NCI-H2107 treated with DMSO at 0.1 percent for 48 hours (cell line): ENCODE measurements around the gene TNS1.
A peak's percentile ranks its signal among the peaks of the same experiment; 100 is the strongest.

Source experiments
- DNase-seq: peaks from one replicate; lab custom pipeline; 2025; ENCODE audit not compliant: unreplicated experiment; lab: John Stamatoyannopoulos, UW

TNS1 gene

DNA sequence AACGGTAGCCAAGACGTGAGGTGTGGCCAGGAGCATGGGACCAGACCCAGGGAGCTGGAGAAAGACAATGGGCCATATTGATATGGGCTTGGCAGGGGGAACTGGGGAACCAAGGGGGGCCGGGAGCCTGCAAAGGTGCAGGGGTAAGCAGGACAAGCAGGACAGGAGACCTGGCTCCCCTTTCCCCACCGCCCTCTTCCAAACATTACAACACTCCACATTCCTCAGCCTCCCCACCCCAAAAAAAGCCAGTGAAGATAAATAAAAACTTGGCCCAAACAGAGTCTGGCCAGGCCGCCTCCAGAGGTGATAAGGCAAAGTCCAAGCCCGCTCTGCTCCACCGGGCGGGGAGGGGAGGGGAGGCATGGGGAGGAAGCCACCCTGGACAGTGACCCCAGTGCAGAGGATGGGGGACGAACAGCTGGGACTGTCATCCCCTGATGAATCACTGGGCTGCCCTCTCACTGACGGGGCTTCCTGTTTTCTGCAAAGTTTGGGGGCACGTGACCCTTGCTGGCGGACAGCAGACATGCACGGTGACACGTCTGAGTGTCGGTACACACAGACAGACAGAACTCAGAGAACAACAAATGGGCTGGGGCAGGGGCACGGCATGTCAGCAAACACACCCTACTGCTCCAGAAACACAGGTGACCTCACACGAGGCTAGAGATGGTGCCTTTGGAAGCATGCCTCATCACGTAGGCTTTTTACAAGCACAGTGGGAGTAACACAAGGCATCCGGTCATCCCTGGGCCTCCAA lies 100.2 kb downstream of the TNS1 start:
- no peak for DNase-seq

DNA sequence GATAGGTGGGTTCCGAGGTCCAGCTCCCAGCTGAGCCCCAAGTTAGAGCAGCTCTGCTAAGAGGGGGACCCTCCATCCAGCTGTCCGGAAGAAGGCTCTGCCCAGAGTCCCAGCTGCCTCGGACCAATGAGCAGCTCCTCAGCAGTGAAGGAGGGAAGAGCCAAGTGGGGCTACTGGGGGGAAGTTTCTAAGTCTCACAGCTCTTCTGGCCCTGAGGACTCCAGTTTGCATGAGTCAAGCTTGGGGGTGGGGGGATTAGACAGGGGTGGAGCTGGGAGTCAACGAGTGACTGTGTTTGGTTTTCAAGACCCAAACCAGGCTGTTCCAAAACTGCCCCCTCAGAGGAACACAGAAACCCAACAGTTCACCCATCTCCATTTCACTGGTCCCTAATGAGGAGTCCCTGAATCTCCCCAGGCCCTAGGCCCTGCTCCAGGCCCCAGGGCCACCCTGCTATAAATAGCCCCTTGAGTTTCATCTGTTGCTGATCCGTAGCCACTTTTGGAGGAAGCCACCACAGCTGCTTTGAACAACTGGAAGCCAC lies 100.9 kb downstream of the TNS1 start:
- DNase-seq = no peak

GRCh38 chr2:217901400-217901799 lies 101.4 kb downstream of the TNS1 start:
- no peak for DNase-seq

DNA sequence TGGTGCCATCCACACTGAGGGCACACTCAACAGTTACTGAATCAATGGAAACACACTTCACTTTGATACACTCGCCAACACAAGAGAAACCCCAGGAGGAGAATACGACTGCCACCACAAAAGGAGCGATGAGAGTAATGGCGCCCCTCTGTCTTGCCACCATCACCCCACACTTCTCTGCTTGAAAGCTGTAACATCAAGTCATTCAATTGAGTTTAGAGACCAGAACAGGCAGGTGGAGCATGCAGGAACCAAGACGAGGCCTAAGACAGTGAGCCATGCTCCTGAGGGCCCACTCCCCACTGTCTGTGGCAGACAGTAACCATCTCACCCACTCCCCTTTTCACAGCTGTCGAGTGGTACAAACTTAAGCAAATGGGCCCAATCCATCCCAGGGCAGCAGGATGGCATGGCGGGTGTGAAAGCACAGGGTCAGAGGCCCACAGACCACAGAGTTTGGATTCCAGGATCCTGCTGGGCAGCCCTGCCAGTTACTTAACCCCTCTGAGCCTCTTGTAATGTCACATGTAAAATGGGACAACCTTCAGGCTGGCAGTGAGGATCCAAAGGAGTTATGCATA lies 101.9 kb downstream of the TNS1 start:
- no peak for DNase-seq

DNA sequence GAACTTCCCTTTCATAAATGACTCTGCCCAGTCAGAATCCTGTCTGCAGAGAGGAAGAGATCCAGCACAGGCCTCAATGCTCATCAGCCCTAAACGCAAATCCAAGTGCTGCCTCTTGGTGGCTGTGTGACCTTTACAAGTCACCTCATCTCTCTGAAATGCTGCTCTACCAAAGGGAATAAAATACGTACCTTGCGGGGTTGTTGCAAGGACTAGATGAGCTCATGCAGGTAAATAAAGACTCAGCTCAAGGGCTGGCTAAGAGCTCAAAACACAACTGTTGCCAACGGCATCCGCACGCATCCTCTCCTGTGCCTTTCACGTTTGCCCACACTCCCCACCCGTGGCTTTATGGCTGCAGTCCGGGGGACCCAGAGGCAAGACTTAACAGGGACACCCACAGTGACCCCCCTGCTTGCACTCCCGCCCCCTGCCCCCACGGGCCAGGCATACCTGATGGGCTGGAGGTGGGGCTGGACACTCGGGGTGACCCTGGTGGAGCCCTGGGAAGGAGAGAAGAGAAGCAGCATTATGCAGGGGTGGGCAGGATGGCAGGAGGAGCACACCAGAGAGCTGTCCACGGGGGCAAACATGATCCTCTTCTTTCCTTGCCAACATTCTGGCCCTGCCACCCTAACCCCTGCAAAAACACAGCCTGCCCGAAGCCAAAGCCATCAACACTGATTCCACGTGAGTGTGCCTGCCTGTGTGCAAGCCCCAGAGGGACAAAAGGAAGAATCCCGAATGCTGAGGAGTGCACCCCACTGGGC lies 102.6 kb downstream of the TNS1 start:
- peak; percentile 1 for DNase-seq

DNA sequence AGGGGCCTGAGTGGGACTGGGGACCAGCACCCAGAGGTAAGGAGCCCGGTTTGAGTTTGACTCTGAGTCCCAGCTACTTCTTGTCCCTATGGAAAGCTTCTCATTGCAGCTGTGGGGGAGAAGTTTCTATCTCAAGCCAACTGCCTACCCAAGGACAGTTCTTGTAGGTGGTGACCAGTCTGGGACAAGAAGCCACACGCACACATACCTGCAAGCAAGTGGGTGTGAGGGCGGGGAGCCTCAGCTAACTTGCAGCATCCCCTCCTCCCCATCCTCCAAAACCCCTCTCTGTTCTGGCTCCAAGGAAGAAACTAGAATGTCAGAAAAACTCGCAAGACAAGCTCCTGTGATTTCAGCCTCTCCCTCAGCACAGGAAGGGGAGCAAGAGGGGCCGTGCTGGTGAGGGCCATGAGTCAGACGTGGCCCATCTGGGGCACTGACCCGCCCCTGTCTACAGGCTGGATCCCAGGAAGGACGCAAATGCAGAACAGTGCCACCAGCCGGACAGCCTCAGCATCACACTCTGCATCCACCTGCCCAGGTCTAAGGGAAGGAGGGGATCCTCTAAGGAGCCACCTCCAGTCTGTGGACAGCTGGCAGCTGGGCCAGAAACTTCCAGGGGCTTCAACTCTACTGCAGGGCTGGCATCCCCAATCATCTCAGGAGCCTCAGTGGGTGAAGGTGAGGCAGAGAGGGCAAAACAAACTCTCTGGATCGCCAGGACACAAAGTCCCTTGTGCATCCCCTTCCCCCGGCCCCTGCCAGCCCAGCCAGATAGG lies 103.4 kb downstream of the TNS1 start:
- DNase-seq = no peak

GRCh38 chr2:217897816-217898806 lies 104.7 kb downstream of the TNS1 start:
- peak; percentile 33 for DNase-seq

GRCh38 chr2:217897091-217897715 lies 105.6 kb downstream of the TNS1 start:
- no peak for DNase-seq

GRCh38 chr2:217895070-217895635 lies 107.6 kb downstream of the TNS1 start:
- no peak for DNase-seq

GRCh38 chr2:217893440-217893839 lies 109.4 kb downstream of the TNS1 start:
- no peak for DNase-seq

GRCh38 chr2:217892560-217892959 lies 110.2 kb downstream of the TNS1 start:
- DNase-seq = no peak

DNA sequence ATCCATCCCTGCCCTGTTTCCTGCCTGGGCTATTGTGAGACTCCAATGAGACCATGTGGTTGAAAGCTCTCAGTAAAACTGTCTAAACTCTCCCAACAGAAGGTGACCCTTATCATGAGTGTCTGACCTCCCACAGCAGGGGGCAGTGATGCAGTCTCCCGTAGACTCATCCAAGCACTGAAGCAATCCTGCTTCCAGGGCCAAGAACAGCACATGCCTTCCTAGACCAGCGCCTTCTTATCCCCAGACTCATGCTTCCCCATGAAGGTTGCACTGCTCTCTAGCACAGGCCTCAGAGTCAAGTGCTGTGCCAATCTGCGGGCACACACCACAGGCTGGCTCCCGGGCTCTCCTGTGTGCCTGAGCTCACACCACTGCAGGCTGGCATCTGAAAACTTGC lies 112.3 kb downstream of the TNS1 start:
- DNase-seq = no peak

DNA sequence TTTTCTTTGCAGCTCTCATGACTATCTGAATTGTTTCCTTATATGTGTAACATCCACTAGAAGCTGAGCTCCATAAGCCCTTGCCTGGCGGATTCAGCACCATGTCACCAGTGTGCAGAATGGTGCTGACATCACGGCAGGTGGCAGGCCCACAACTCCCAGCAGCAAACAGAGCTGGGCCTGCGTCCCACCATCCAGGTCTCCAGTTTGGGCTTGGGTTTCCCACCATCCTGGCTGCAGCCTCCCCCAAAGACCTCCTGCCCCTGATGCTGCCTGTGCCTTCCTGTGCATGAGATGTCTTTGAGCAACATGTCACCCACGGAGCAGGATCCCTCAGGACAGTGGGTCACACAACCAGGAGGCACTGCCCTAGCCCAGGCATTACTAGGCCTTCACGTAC lies 113.1 kb downstream of the TNS1 start:
- no peak for DNase-seq

GRCh38 chr2:217887841-217888701 lies 114.7 kb downstream of the TNS1 start:
- DNase-seq = no peak

DNA sequence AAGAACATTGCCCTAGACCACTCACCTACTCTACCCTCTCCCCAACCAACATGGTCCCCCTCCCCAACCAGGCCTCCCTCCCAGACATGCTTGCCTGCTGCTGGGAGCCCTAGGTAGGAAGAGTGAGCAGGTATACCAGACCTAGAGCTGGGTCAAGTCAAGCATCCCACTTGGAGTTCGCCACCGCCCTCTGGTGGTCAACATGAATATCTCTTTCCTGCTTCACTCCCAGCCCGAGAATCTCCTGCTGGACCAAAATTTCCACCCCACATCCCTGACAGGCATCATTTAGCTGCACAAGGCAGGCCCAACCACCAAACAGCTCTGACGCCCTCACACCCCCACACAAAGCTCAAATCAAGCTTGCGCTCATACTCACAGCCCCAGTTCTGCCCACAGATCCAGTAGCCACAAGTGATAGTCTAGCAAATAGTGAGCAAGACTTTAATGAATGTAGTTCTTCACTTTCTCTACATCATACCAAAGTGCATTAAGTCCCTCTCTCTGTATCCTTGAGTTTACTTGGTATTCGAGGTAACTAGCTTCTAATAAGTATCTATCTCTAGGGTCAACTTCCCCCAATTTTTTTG lies 116.0 kb downstream of the TNS1 start:
- DNase-seq = peak; percentile 18

DNA sequence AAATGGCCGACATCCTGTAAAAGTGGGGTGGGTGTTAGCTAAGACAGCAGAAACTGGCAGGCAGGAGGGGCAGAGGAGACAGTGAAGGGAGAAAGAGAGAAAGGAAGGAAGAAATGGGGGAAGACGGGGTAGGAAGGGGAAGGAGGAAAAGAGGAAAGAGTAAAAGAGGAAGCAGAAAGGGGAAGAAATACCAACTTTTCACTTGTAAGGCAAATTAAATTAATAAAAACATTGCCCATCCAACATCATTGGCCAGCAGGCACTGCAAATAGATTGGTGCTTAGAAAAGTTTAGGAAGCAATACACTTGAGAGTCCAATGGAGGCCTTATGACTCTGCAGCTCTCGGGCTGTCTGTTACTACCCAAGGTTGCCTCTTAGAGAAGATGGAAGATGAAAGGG lies 116.7 kb downstream of the TNS1 start:
- no peak for DNase-seq

DNA sequence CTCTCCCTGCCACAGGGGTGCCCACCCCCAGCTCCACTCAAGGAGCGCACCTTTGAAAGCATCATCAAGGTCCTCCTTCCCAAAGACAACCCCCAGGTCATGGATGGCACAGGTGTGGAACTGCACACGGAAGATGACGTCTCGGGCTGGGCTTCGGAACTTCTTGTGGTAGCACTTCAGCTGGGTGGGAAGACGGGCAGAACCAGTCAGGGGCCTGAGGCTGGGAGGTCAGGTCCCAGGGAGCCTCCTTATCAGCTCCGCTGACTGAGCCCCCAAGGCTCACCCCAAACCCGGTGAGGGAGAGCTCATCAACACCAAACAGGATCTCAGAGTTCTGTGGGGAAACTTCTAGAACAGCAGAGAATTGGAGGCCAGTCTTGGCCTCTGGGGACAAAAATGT lies 117.8 kb downstream of the TNS1 start:
- DNase-seq = no peak

GRCh38 chr2:217880891-217881290 lies 121.9 kb downstream of the TNS1 start:
- DNase-seq = no peak
